ENCODE results near the gene CDC34. TPM values are rescaled to one million over a fixed set of nuclear protein-coding genes. Genes with fewer than 3 reads are reported as not detected.
A peak's percentile ranks its signal among the peaks of the same experiment; 100 is the strongest.

CDC34 gene
- total RNA-seq, 1 experiment from 2014 or later = 112 TPM

DNA sequence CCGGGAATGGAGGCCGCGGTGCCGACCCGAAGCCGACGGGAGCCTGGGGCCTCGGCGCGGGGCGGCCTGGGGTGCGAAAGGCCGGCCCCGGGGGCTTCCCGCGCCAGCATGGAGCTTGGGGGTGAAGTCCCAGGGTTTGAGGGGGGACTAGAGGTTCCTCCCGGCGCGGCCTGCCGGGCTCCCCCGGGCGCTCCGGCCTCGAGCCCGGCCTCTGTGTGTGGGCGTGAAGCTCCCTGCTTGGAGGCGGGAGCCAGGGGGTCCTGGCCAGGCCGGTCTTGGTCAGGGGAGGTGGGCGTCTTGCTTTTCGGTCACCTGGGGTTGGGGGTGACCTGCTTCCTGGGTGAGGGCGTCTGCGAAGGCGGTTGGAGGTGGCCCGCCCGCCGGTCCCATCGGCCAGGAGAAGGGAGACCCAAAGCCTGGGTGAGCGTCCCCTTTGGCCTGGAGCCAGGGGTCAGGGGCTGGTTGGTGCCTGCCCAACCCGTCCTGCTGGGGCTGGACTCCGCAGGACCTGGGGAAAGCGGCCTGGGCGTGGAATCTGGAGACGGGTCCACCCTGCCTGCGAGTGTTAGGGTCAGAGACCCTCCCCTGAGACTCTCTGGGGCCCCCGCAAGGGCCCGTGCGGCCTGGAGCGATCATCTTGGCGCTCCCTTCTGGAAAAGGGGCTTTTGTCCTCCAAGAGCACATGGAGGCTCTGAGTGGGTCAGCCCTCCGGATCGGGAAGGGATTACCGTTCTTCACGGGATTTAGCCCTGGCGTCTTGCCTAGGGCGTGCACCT is 41.4 kb downstream of the CDC34 start:
- peaks cover 2% of the 10 kb centered on the region for H4K20me1 ChIP-seq (ENCODE audit: control insufficient read depth, insufficient read depth, insufficient read length)

More for the DNA sequence above, 41.4 kb downstream of the CDC34 start:
- Mint-ChIP-seq H3K27ac (peak overlapping the region; percentile 16 to 94 (median 85); a peak in 3 of 7 replicates), H3K27me3 (ENCODE audit: low read depth) (peaks cover 19% of the 10 kb centered on the region), H3K4me1 (peaks cover 24 to 44% of the 10 kb centered on the region in 2 experiments), H3K36me3 (ENCODE audit: insufficient read depth in 1 of 3, low read depth in 3 of 3) (peaks cover 11 to 24% (median 17%) of the 10 kb centered on the region in 3 experiments), H3K4me3 (peak overlapping the region; percentile 86 to 91), H3K9me3 (peaks cover 13% of the 10 kb centered on the region in 2 experiments)
- Histone ChIP-seq H2BK20ac (ENCODE audit: low read depth, low read length, poor library complexity, severe bottlenecking) (no peak overlapping the region), H2BK12ac (ENCODE audit: insufficient read length, low read depth, low read length) (no peak overlapping the region), H3K23me2 (ENCODE audit: insufficient read length, low read depth, low read length, poor library complexity, severe bottlenecking) (peaks cover 15% of the 10 kb centered on the region), H4K91ac (ENCODE audit: insufficient read length, low read depth, low read length) (peak overlapping the region; percentile 79), H3K79me1 (ENCODE audit: insufficient read depth, low read depth, low read length, poor library complexity, severe bottlenecking) (peaks cover 3% of the 10 kb centered on the region), H3K23ac (ENCODE audit: insufficient read length, low read depth, low read length) (no peak overlapping the region), H4K5ac (ENCODE audit: insufficient read length, low read depth, low read length) (no peak overlapping the region), H2AFZ (ENCODE audit: low read length) (no peak overlapping the region), H2BK120ac (ENCODE audit: low read depth, low read length, poor library complexity, severe bottlenecking) (no peak overlapping the region), H3K4ac (ENCODE audit: low read depth, low read length) (peak overlapping the region; percentile 10), H4K8ac (replicated peaks; ENCODE audit: insufficient read length, low read depth, low read length) (no peak overlapping the region), H3K9me3 (ENCODE audit: control insufficient read depth, low read depth, low read length) (no peaks in the 10 kb centered on the region), H3K14ac (ENCODE audit: insufficient read depth, low read length) (peak overlapping the region; percentile 80), H3K56ac (ENCODE audit: insufficient read length, low read depth, low read length) (no peak overlapping the region), H2AK5ac (ENCODE audit: insufficient read length, low read length) (no peak overlapping the region), H3K9ac (ENCODE audit: extremely low read depth, insufficient read length, low read length) (peak overlapping the region; percentile 95), H3K27ac (ENCODE audit: insufficient read length, low read depth, low read length) (no peak overlapping the region), H3K27me3 (ENCODE audit: insufficient read depth, low read length) (no peaks in the 10 kb centered on the region), H3K79me2 (ENCODE audit: insufficient read depth, low read length) (peaks cover 46% of the 10 kb centered on the region), H3K18ac (ENCODE audit: insufficient read length, low read depth, low read length) (peak overlapping the region; percentile 77), H3K4me1 (ENCODE audit: insufficient read depth, low read length) (no peaks in the 10 kb centered on the region; the same call in 1 of the 2 replicates), H3T11ph (ENCODE audit: low read length) (no peak overlapping the region), H2BK15ac (ENCODE audit: low read depth, low read length) (no peak overlapping the region), H2BK5ac (ENCODE audit: insufficient read length, low read length) (no peak overlapping the region), H3K4me2 (ENCODE audit: insufficient read depth, insufficient read length, low read length) (peak overlapping the region; percentile 95)
- DNase-seq = peak; percentile 36
- WGBS (ENCODE audit: extremely low coverage, insufficient read length, low lambda C conversion rate) = no CpG with 5 or more reads among the region's 55 CpGs
- TF ChIP-seq CTCF (conservative IDR thresholded peaks at IDR 0.05) = no peak

All from H9 (cell line).